ENCODE data around the gene MAGI2. TPM values are rescaled to one million over a fixed set of nuclear protein-coding genes. Genes with fewer than 3 reads are reported as not detected.

MAGI2 gene
- total and polyA plus RNA-seq, 2 donors (not counting 3 experiments of a cell fraction or from before 2014, with no cell fraction given) = 0.28 to 6.0 TPM

DNA sequence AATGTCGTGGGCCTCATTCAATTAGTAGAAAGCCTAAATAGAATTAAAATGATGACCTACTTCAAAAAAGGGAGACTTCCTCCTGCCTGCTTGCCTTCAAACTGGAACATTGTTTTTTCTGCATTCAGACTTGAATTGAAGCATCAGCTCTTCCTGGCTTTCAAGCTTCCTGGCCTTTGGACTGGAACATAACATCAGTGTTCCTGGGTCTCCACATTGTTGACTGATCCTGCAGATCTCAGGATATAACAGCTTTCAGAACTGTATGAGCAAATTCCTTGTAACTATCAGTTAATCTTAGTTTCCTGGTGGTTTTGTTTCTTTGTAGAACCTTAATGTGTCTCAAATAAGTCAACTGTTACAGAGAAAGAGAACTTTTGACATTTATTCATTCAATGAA lies 18.6 kb downstream of the MAGI2 start:
- no peak for FAIRE-seq

More for the DNA sequence above, 18.6 kb downstream of the MAGI2 start:
- H3K9me1 ChIP-seq (replicated peaks; ENCODE audit: control insufficient read depth, extremely low read depth, insufficient read depth, low read length) = no peaks in the 10 kb centered on the region
- intact Hi-C loops (cut with micrococcal nuclease) (loop anchor here (5.0 kb wide), 1 partner anchor 118 kb away; no protein-coding TSS in a partner anchor), dilution Hi-C loops (cut with MboI; ENCODE audit: extremely low pct_ligation_motif_present, low sequenced_read_pairs) (no loop called here)
- no peak overlapping the region for H3K27ac ChIP-seq (ENCODE audit: insufficient read depth, low read depth, low read length)
- no peaks in the 10 kb centered on the region for H3K79me2 ChIP-seq (ENCODE audit: control insufficient read depth, insufficient read depth, low read length)
- H3K9me3 ChIP-seq (replicated peaks; ENCODE audit: control insufficient read depth, insufficient read depth, low read length) = no peaks in the 10 kb centered on the region
- no TSS peak for BruUV-seq (replicated peaks)
- ChIA-PET CTCF (interaction anchor here (1.2 to 1.3 kb wide), 2 partner anchors 137 to 307 kb away, joined by 3 to 7 read pairs; no protein-coding TSS in a partner anchor), POLR2A (no interaction called here)
- TF ChIP-seq EZH2 (IDR thresholded peaks at IDR 0.05; ENCODE audit: borderline replicate concordance, low read depth, low read length, severe bottlenecking) = no peak
- TF ChIP-seq MYC (IDR thresholded peaks at IDR 0.05; ENCODE audit: low read depth, low read length) = no peak
- no peak for TF ChIP-seq GATA2 (IDR thresholded peaks at IDR 0.05; ENCODE audit: insufficient read depth, insufficient read length, low read depth, low read length)
- no peak for TF ChIP-seq JUN (IDR thresholded peaks at IDR 0.05; ENCODE audit: borderline replicate concordance, insufficient read depth, insufficient read length, low read depth)
- TF ChIP-seq, protein P1, sequence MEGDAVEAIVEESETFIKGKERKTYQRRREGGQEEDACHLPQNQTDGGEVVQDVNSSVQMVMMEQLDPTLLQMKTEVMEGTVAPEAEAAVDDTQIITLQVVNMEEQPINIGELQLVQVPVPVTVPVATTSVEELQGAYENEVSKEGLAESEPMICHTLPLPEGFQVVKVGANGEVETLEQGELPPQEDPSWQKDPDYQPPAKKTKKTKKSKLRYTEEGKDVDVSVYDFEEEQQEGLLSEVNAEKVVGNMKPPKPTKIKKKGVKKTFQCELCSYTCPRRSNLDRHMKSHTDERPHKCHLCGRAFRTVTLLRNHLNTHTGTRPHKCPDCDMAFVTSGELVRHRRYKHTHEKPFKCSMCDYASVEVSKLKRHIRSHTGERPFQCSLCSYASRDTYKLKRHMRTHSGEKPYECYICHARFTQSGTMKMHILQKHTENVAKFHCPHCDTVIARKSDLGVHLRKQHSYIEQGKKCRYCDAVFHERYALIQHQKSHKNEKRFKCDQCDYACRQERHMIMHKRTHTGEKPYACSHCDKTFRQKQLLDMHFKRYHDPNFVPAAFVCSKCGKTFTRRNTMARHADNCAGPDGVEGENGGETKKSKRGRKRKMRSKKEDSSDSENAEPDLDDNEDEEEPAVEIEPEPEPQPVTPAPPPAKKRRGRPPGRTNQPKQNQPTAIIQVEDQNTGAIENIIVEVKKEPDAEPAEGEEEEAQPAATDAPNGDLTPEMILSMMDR (IDR thresholded peaks at IDR 0.05; ENCODE audit: extremely low read depth in 1 of 2, insufficient read depth in 1 of 2, low read depth in 1 of 2, low read length in 2 of 2) = no peak
- TF ChIP-seq, protein P2, sequence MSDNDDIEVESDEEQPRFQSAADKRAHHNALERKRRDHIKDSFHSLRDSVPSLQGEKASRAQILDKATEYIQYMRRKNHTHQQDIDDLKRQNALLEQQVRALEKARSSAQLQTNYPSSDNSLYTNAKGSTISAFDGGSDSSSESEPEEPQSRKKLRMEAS (IDR thresholded peaks at IDR 0.05; ENCODE audit: insufficient read depth, insufficient read length) = no peak
- no peak for TF ChIP-seq POLR2A (IDR thresholded peaks at IDR 0.05; ENCODE audit: low read depth, low read length)
- no peak for TF ChIP-seq FOS (IDR thresholded peaks at IDR 0.05; ENCODE audit: borderline replicate concordance, insufficient read depth, low read length)
- TF ChIP-seq POLR2AphosphoS5 (IDR thresholded peaks at IDR 0.05; ENCODE audit: insufficient read depth, low read depth, low read length) = no peak
- no peak overlapping the region for H3K4me3 ChIP-seq (replicated peaks in 1 of 3; ENCODE audit: insufficient read depth in 1 of 3, low read depth in 1 of 3, low read length in 3 of 3)
- no peak overlapping the region for H3K4me2 ChIP-seq (ENCODE audit: insufficient read depth, low read length)
- H3K27me3 ChIP-seq (ENCODE audit: control insufficient read depth in 2 of 2, insufficient read depth in 2 of 2, low read length in 2 of 2) = no peaks in the 10 kb centered on the region
- H3K9ac ChIP-seq (replicated peaks; ENCODE audit: extremely low read depth, insufficient read depth, low read length) = no peak overlapping the region
- no peaks in the 10 kb centered on the region for H3K4me1 ChIP-seq (ENCODE audit: control insufficient read depth, extremely low read depth, insufficient read depth, low read length)
- H4K20me1 ChIP-seq (replicated peaks; ENCODE audit: control insufficient read depth, extremely low read depth, insufficient read depth, low read length) = no peaks in the 10 kb centered on the region
- H2AFZ ChIP-seq (ENCODE audit: low read depth, low read length) = no peak overlapping the region
- DNase-seq (ENCODE audit: low read depth, low spot score) = peak; percentile 43
- no peaks in the 10 kb centered on the region for H3K36me3 ChIP-seq (ENCODE audit: control insufficient read depth in 2 of 2, extremely low read depth in 1 of 2, insufficient read depth in 2 of 2, low read length in 2 of 2)
